Measurements from ENCODE around the gene KIDINS220.

Gene KIDINS220

GRCh38 chr2:8862230-8862629, 24.8 kb upstream of the KIDINS220 start:
- Histone ChIP-seq H3K36me3 (ENCODE audit: control insufficient read depth in 4 of 4, insufficient read depth in 4 of 4, low read length in 3 of 4) (peaks cover 0 to 10% (median 8%) of the 10 kb centered on the region in 4 experiments), H3K4me1 (ENCODE audit: control extremely low read depth in 1 of 4, control insufficient read depth in 4 of 4, insufficient read depth in 4 of 4, low read length in 3 of 4) (no peaks in the 10 kb centered on the region), H3K4me3 (ENCODE audit: control insufficient read depth in 1 of 7, extremely low read depth in 1 of 7, insufficient read depth in 4 of 7, low read depth in 2 of 7, low read length in 6 of 7) (no peak overlapping the region), H3K27ac (ENCODE audit: insufficient read depth in 1 of 2, low read depth in 1 of 2, low read length in 2 of 2, poor library complexity in 1 of 2, severe bottlenecking in 2 of 2) (no peak overlapping the region), H3K9me3 (ENCODE audit: control extremely low read depth in 1 of 5, control insufficient read depth in 4 of 5, insufficient read depth in 2 of 5, low read depth in 1 of 5, low read length in 4 of 5) (no peaks in the 10 kb centered on the region), H3K27me3 (replicated peaks in 2 of 5; ENCODE audit: control insufficient read depth in 4 of 5, insufficient read depth in 5 of 5, low read length in 4 of 5) (no peaks in the 10 kb centered on the region)
- ChIA-PET POLR2A (no interaction called here), CTCF (interaction anchor here (1.3 kb wide), 1 partner anchor 11 kb away, joined by 3 read pairs; no protein-coding TSS in a partner anchor)
- WGBS (ENCODE audit: insufficient coverage): 98% methylated on average over 7 of the region's 7 CpGs
- no peak for DNase-seq

DNA sequence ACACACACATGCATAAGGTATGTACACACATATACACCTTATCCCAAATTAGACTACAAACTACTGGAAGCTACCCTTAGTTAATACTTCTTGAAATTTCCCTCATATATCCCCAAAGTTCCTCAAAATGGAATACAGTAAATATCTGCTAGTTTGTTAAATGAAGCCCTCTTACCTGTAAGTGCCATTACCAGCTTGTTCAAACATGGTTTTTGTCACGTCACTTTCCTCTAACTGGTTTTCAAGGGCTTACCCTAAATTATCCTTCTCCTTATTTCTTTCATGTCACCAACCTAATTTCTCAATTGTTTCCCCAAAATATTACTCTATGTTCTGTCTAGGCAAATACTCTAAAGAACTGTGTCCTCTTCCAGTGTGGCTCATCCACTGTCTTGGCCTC, 24.4 kb upstream of the KIDINS220 start:
- Histone ChIP-seq H3K4me3 (ENCODE audit: control insufficient read depth in 1 of 7, extremely low read depth in 1 of 7, insufficient read depth in 4 of 7, low read depth in 2 of 7, low read length in 6 of 7) (no peak overlapping the region), H3K27me3 (replicated peaks in 2 of 5; ENCODE audit: control insufficient read depth in 4 of 5, insufficient read depth in 5 of 5, low read length in 4 of 5) (no peaks in the 10 kb centered on the region), H3K36me3 (ENCODE audit: control insufficient read depth in 4 of 4, insufficient read depth in 4 of 4, low read length in 3 of 4) (peaks cover 0 to 10% (median 8%) of the 10 kb centered on the region in 4 experiments), H3K9me3 (ENCODE audit: control extremely low read depth in 1 of 5, control insufficient read depth in 4 of 5, insufficient read depth in 2 of 5, low read depth in 1 of 5, low read length in 4 of 5) (no peaks in the 10 kb centered on the region), H3K27ac (ENCODE audit: insufficient read depth in 1 of 2, low read depth in 1 of 2, low read length in 2 of 2, poor library complexity in 1 of 2, severe bottlenecking in 2 of 2) (no peak overlapping the region), H3K4me1 (ENCODE audit: control extremely low read depth in 1 of 4, control insufficient read depth in 4 of 4, insufficient read depth in 4 of 4, low read length in 3 of 4) (no peaks in the 10 kb centered on the region)
- ChIA-PET CTCF (interaction anchor here (1.3 kb wide), 1 partner anchor 11 kb away, joined by 3 read pairs; no protein-coding TSS in a partner anchor), POLR2A (no interaction called here)
- no peak for DNase-seq
- WGBS (ENCODE audit: insufficient coverage): 100% methylated on average over 1 of the region's 1 CpG

DNA sequence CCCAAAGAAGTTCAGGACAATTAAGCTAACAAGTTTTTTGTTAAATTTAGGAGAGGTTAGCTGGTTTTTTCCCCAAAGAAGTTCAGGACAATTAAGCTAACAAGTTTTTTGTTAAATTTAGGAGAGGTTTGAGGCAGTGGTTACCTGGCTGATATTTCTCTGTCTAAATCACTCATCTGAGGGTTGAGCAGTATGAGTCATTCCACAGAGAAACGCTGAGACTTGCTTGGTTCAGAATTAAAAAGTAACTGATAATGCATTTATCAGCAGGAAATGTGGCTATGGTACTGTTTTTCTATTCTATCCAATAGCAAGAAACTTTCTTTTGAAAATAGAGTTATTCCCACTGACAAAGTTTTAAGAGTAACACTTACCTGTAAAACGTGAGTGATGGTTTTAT, 22.8 kb upstream of the KIDINS220 start:
- WGBS (ENCODE audit: insufficient coverage): no CpG with 5 or more reads among the region's 2 CpGs
- H3K4me3 ChIP-seq (ENCODE audit: control insufficient read depth in 1 of 7, extremely low read depth in 1 of 7, insufficient read depth in 4 of 7, low read depth in 2 of 7, low read length in 6 of 7): no peak overlapping the region
- POLR2A ChIA-PET: interaction anchor here (0.7 kb wide), 1 partner anchor 144 kb away, joined by 3 read pairs; no protein-coding TSS in a partner anchor
- CTCF ChIA-PET: interaction anchor here (0.8 kb wide), 1 partner anchor 16 kb away, joined by 3 read pairs; no protein-coding TSS in a partner anchor
- H3K27ac ChIP-seq (ENCODE audit: insufficient read depth in 1 of 2, low read depth in 1 of 2, low read length in 2 of 2, poor library complexity in 1 of 2, severe bottlenecking in 2 of 2): no peak overlapping the region
- peaks cover 0 to 10% (median 8%) of the 10 kb centered on the region in 4 experiments for H3K36me3 ChIP-seq (ENCODE audit: control insufficient read depth in 4 of 4, insufficient read depth in 4 of 4, low read length in 3 of 4)
- no peaks in the 10 kb centered on the region for H3K4me1 ChIP-seq (ENCODE audit: control extremely low read depth in 1 of 4, control insufficient read depth in 4 of 4, insufficient read depth in 4 of 4, low read length in 3 of 4)
- no peak for DNase-seq
- no peaks in the 10 kb centered on the region for H3K27me3 ChIP-seq (replicated peaks in 2 of 5; ENCODE audit: control insufficient read depth in 4 of 5, insufficient read depth in 5 of 5, low read length in 4 of 5)
- no peaks in the 10 kb centered on the region for H3K9me3 ChIP-seq (ENCODE audit: control extremely low read depth in 1 of 5, control insufficient read depth in 4 of 5, insufficient read depth in 2 of 5, low read depth in 1 of 5, low read length in 4 of 5)

- WGBS (ENCODE audit: insufficient coverage): no CpG with 5 or more reads among the region's 1 CpG
- DNase-seq: no peak
- Histone ChIP-seq H3K27ac (ENCODE audit: insufficient read depth in 1 of 2, low read depth in 1 of 2, low read length in 2 of 2, poor library complexity in 1 of 2, severe bottlenecking in 2 of 2) (no peak overlapping the region), H3K4me3 (ENCODE audit: control insufficient read depth in 1 of 7, extremely low read depth in 1 of 7, insufficient read depth in 4 of 7, low read depth in 2 of 7, low read length in 6 of 7) (no peak overlapping the region), H3K9me3 (ENCODE audit: control extremely low read depth in 1 of 5, control insufficient read depth in 4 of 5, insufficient read depth in 2 of 5, low read depth in 1 of 5, low read length in 4 of 5) (no peaks in the 10 kb centered on the region), H3K4me1 (ENCODE audit: control extremely low read depth in 1 of 4, control insufficient read depth in 4 of 4, insufficient read depth in 4 of 4, low read length in 3 of 4) (no peaks in the 10 kb centered on the region), H3K36me3 (ENCODE audit: control insufficient read depth in 4 of 4, insufficient read depth in 4 of 4, low read length in 3 of 4) (peaks cover 0 to 11% (median 9%) of the 10 kb centered on the region in 4 experiments), H3K27me3 (replicated peaks in 2 of 5; ENCODE audit: control insufficient read depth in 4 of 5, insufficient read depth in 5 of 5, low read length in 4 of 5) (no peaks in the 10 kb centered on the region)
- ChIA-PET CTCF (interaction anchor here (2.0 kb wide), 1 partner anchor 14 kb away, joined by 6 read pairs; no protein-coding TSS in a partner anchor), POLR2A (no interaction called here)
Measured at GRCh38 chr2:8858910-8859309, 21.5 kb upstream of the KIDINS220 start.

DNA sequence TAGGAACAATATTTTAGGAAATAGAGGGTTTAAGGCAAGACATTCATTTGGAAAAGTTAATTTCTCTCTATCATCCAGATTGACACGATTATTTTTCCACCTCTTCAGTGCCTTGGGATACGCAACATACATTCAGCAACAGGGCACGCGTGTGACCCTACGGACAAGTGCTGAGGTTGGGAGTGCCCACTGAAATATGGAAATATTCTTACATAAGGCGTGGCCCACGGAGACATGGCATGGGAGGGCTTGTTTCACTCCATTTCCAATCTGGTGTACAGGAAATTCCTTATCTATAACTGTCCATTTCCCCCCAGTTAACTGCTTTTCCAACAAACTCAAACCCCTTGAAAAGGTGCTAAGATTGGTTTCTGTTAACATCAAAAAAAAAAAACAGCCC, 20.9 kb upstream of the KIDINS220 start:
- DNase-seq: no peak
- ChIA-PET CTCF (interaction anchor here (1.0 to 2.0 kb wide), 2 partner anchors 15 to 149 kb away, joined by 3 to 6 read pairs; no protein-coding TSS in a partner anchor), POLR2A (no interaction called here)
- Histone ChIP-seq H3K27me3 (replicated peaks in 2 of 5; ENCODE audit: control insufficient read depth in 4 of 5, insufficient read depth in 5 of 5, low read length in 4 of 5) (no peaks in the 10 kb centered on the region), H3K4me1 (ENCODE audit: control extremely low read depth in 1 of 4, control insufficient read depth in 4 of 4, insufficient read depth in 4 of 4, low read length in 3 of 4) (no peaks in the 10 kb centered on the region), H3K4me3 (ENCODE audit: control insufficient read depth in 1 of 7, extremely low read depth in 1 of 7, insufficient read depth in 4 of 7, low read depth in 2 of 7, low read length in 6 of 7) (no peak overlapping the region), H3K36me3 (ENCODE audit: control insufficient read depth in 4 of 4, insufficient read depth in 4 of 4, low read length in 3 of 4) (peaks cover 0 to 11% (median 7%) of the 10 kb centered on the region in 4 experiments), H3K27ac (ENCODE audit: insufficient read depth in 1 of 2, low read depth in 1 of 2, low read length in 2 of 2, poor library complexity in 1 of 2, severe bottlenecking in 2 of 2) (no peak overlapping the region), H3K9me3 (ENCODE audit: control extremely low read depth in 1 of 5, control insufficient read depth in 4 of 5, insufficient read depth in 2 of 5, low read depth in 1 of 5, low read length in 4 of 5) (no peaks in the 10 kb centered on the region)
- WGBS (ENCODE audit: insufficient coverage): 91% methylated on average over 4 of the region's 7 CpGs

DNA sequence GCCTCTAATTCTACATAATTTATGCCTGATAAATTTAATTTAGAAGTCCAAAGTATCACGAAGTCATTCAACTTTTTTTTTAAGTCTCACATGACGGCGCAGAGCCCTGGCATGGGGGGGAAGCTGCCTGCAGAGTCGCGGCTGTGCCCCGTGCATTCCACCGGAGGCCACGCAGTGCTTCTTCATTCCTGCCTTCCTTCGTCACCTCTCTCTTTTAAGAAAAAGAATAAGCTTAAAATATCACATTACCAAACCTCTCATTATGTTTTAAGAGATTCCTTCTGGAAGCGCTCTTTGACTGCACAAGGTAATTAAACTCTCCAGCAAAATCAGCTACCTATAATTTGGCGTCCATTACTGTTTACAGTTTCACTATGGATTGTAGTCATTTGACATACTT, 20.3 kb upstream of the KIDINS220 start:
- Histone ChIP-seq H3K27me3 (replicated peaks in 2 of 5; ENCODE audit: control insufficient read depth in 4 of 5, insufficient read depth in 5 of 5, low read length in 4 of 5) (no peaks in the 10 kb centered on the region), H3K9me3 (ENCODE audit: control extremely low read depth in 1 of 5, control insufficient read depth in 4 of 5, insufficient read depth in 2 of 5, low read depth in 1 of 5, low read length in 4 of 5) (no peaks in the 10 kb centered on the region), H3K4me3 (ENCODE audit: control insufficient read depth in 1 of 7, extremely low read depth in 1 of 7, insufficient read depth in 4 of 7, low read depth in 2 of 7, low read length in 6 of 7) (no peak overlapping the region), H3K27ac (ENCODE audit: insufficient read depth in 1 of 2, low read depth in 1 of 2, low read length in 2 of 2, poor library complexity in 1 of 2, severe bottlenecking in 2 of 2) (no peak overlapping the region), H3K36me3 (ENCODE audit: control insufficient read depth in 4 of 4, insufficient read depth in 4 of 4, low read length in 3 of 4) (peaks cover 0 to 11% (median 7%) of the 10 kb centered on the region in 4 experiments), H3K4me1 (ENCODE audit: control extremely low read depth in 1 of 4, control insufficient read depth in 4 of 4, insufficient read depth in 4 of 4, low read length in 3 of 4) (no peaks in the 10 kb centered on the region)
- ChIA-PET POLR2A (no interaction called here), CTCF (interaction anchor here (1.0 to 2.0 kb wide), 2 partner anchors 15 to 149 kb away, joined by 3 to 6 read pairs; no protein-coding TSS in a partner anchor)
- no peak for DNase-seq
- 99% methylated on average over 7 of the region's 11 CpGs for WGBS (ENCODE audit: insufficient coverage)

GRCh38 chr2:8856176-8856575, 18.8 kb upstream of the KIDINS220 start:
- Histone ChIP-seq H3K9me3 (ENCODE audit: control extremely low read depth in 1 of 5, control insufficient read depth in 4 of 5, insufficient read depth in 2 of 5, low read depth in 1 of 5, low read length in 4 of 5) (no peaks in the 10 kb centered on the region), H3K27me3 (replicated peaks in 2 of 5; ENCODE audit: control insufficient read depth in 4 of 5, insufficient read depth in 5 of 5, low read length in 4 of 5) (no peaks in the 10 kb centered on the region), H3K4me1 (ENCODE audit: control extremely low read depth in 1 of 4, control insufficient read depth in 4 of 4, insufficient read depth in 4 of 4, low read length in 3 of 4) (no peaks in the 10 kb centered on the region), H3K36me3 (ENCODE audit: control insufficient read depth in 4 of 4, insufficient read depth in 4 of 4, low read length in 3 of 4) (peaks cover 0 to 11% (median 0%) of the 10 kb centered on the region in 4 experiments), H3K4me3 (ENCODE audit: control insufficient read depth in 1 of 7, extremely low read depth in 1 of 7, insufficient read depth in 4 of 7, low read depth in 2 of 7, low read length in 6 of 7) (no peak overlapping the region), H3K27ac (ENCODE audit: insufficient read depth in 1 of 2, low read depth in 1 of 2, low read length in 2 of 2, poor library complexity in 1 of 2, severe bottlenecking in 2 of 2) (no peak overlapping the region)
- CTCF ChIA-PET: no interaction called here
- WGBS (ENCODE audit: insufficient coverage): 100% methylated on average over 2 of the region's 2 CpGs
- POLR2A ChIA-PET: no interaction called here
- no peak for DNase-seq
